Neural cell (in vitro differentiated cells): Measurements from ENCODE around the gene KCTD16. TPM values are rescaled to one million over a fixed set of nuclear protein-coding genes. Genes with fewer than 3 reads are reported as not detected.

Experiments
- H2AFZ ChIP-seq: fragments of 200-600, 300-800 bp; sonication (generic), shearing (Covaris generic); 2 replicates; pipeline ENCODE4 v1.6.0; 2014; ENCODE audit warnings: low read depth, mild to moderate bottlenecking, antibody characterized with exemption, low read length, moderate library complexity
- H3F3A ChIP-seq: fragments of 200-600 bp; shearing (Covaris generic); 2 replicates; pipeline ENCODE4 v1.6.1; 2016; ENCODE audit warnings: mild to moderate bottlenecking, moderate library complexity, mixed read lengths, antibody characterized with exemption, low read length; ENCODE audit not compliant: insufficient read depth, poor library complexity, severe bottlenecking
- H3K27ac ChIP-seq: fragments of 200-600, 300-800 bp; sonication (generic), shearing (Covaris generic); 2 replicates; pipeline ENCODE4 v1.5.1; 2014; ENCODE audit warnings: mild to moderate bottlenecking, low read length, moderate library complexity
- H3K27me3 ChIP-seq: fragments of 300-800, 200-600 bp; sonication (generic), shearing (Covaris generic); 2 replicates; pipeline ENCODE4 v1.6.0; 2014; ENCODE audit warnings: mild to moderate bottlenecking, low read depth, low read length, moderate library complexity; ENCODE audit not compliant: insufficient read depth
- H3K36me3 ChIP-seq: fragments of 300-800, 200-600 bp; sonication (generic), shearing (Covaris generic); 2 replicates; pipeline ENCODE4 v1.5.1; 2014; ENCODE audit warnings: mild to moderate bottlenecking, antibody characterized with exemption, low read length, moderate library complexity; ENCODE audit not compliant: insufficient read depth
- H3K4me2 ChIP-seq: fragments of 300-800, 200-600 bp; sonication (generic), shearing (Covaris generic); 2 replicates; pipeline ENCODE4 v1.6.0; 2014; ENCODE audit warnings: mild to moderate bottlenecking, low read length
- H3K4me3 ChIP-seq: fragments of 300-800, 200-600 bp; sonication (generic), shearing (Covaris generic); 2 replicates; pipeline ENCODE4 v1.5.1; 2014; ENCODE audit warnings: mild to moderate bottlenecking, low read length, moderate library complexity
- H3K79me2 ChIP-seq: fragments of 200-600 bp; shearing (Covaris generic); replicated peaks from 2 replicates; pipeline ENCODE4 v1.6.0; 2014; ENCODE audit warnings: mild to moderate bottlenecking, low read length, moderate library complexity; ENCODE audit not compliant: insufficient read depth
- H3K9ac ChIP-seq: fragments of 300-800, 200-600 bp; sonication (generic), shearing (Covaris generic); 2 replicates; pipeline ENCODE4 v1.6.1; 2016; ENCODE audit warnings: mild to moderate bottlenecking, low read length, mixed read lengths
- H3K9me2 ChIP-seq: fragments of 200-600 bp; shearing (Covaris generic); 2 replicates; pipeline ENCODE4 v1.6.1; 2016; ENCODE audit warnings: mild to moderate bottlenecking, low read length, mixed read lengths; ENCODE audit not compliant: insufficient read depth
- H3K9me3 ChIP-seq: fragments of 200-600, 300-800 bp; sonication (generic), shearing (Covaris generic); 2 replicates; pipeline ENCODE4 v1.6.1; 2016; ENCODE audit warnings: mild to moderate bottlenecking, mixed run types, low read length, moderate library complexity, mixed read lengths
- H4K20me1 ChIP-seq: fragments of 200-600 bp; shearing (Covaris generic); 2 replicates; pipeline ENCODE4 v1.6.1; 2016; ENCODE audit warnings: mild to moderate bottlenecking, mixed run types; ENCODE audit not compliant: insufficient read depth
- CTCF ChIP-seq: fragments of 450-650 bp; IDR thresholded peaks from 2 replicates; pipeline ENCODE4 v1.5.1; 2014; ENCODE audit warnings: antibody characterized with exemption, mild to moderate bottlenecking, moderate library complexity; ENCODE audit not compliant: poor library complexity, severe bottlenecking
- EP300 ChIP-seq: fragments of 450-650 bp; conservative IDR thresholded peaks from 2 replicates; pipeline ENCODE4 v1.6.1; 2014; ENCODE audit warnings: antibody characterized with exemption, mild to moderate bottlenecking, moderate library complexity; ENCODE audit not compliant: poor library complexity, severe bottlenecking
- EZH2 ChIP-seq: fragments of 200-600, 300-800 bp; shearing (Covaris generic), sonication (generic); IDR thresholded peaks from 2 replicates; pipeline ENCODE4 v1.6.1; 2014; ENCODE audit warnings: antibody characterized with exemption, low read length, borderline replicate concordance, mild to moderate bottlenecking; ENCODE audit not compliant: insufficient read depth, poor library complexity, severe bottlenecking
- MXI1 ChIP-seq: fragments of 450-650 bp; conservative IDR thresholded peaks from 2 replicates; pipeline ENCODE4 v1.6.1; 2014; ENCODE audit warnings: antibody characterized with exemption, mild to moderate bottlenecking; ENCODE audit not compliant: poor library complexity, severe bottlenecking
- POLR2AphosphoS5 ChIP-seq: IDR thresholded peaks from 2 replicates; pipeline ENCODE4 v1.6.1; 2012
- RAD21 ChIP-seq: fragments of 450-650 bp; conservative IDR thresholded peaks from 2 replicates; pipeline ENCODE4 v1.6.1; 2014; ENCODE audit warnings: antibody characterized with exemption, mild to moderate bottlenecking, moderate library complexity
- REST ChIP-seq: IDR thresholded peaks from 2 replicates; pipeline ENCODE4 v1.6.1; 2012; ENCODE audit warnings: borderline replicate concordance
- SMC3 ChIP-seq: fragments of 450-650 bp; conservative IDR thresholded peaks from 2 replicates; pipeline ENCODE4 v1.6.1; 2014; ENCODE audit warnings: antibody characterized with exemption, mild to moderate bottlenecking, moderate library complexity; ENCODE audit not compliant: poor library complexity
- TAF1 ChIP-seq: IDR thresholded peaks from 2 replicates; pipeline ENCODE4 v1.6.1; 2012; ENCODE audit warnings: low read depth
- polyA plus RNA-seq: library from polyadenylated mRNA; depleted of rRNA; stranded (reverse); fragments of >200 nt; gene quantifications from 2 replicates; pipeline ENCODE4 v1.2.3, GENCODE V29; 2014

Gene KCTD16
- polyA plus RNA-seq, 1 donor from 2014 or later = 7.1 TPM

- Histone ChIP-seq H3K27ac (no peak overlapping the region), H3K4me3 (no peak overlapping the region), H2AFZ (no peak overlapping the region)
Observed at GRCh38 chr5:144191998-144192397, 21.3 kb downstream of the KCTD16 start.

GRCh38 chr5:144192661-144193060, 22.0 kb downstream of the KCTD16 start:
- H2AFZ ChIP-seq = no peak overlapping the region
- H4K20me1 ChIP-seq = no peaks in the 10 kb centered on the region
- no peaks in the 10 kb centered on the region for H3K27me3 ChIP-seq
- H3K9ac ChIP-seq = no peak overlapping the region
- no peak for TF ChIP-seq EP300
- no peak for TF ChIP-seq MXI1
- TF ChIP-seq TAF1 = no peak
- TF ChIP-seq SMC3 = no peak
- TF ChIP-seq CTCF = no peak
- H3K27ac ChIP-seq = no peak overlapping the region
- no peaks in the 10 kb centered on the region for H3K9me3 ChIP-seq
- H3K36me3 ChIP-seq = no peaks in the 10 kb centered on the region
- no peaks in the 10 kb centered on the region for H3K79me2 ChIP-seq
- H3K4me2 ChIP-seq = no peak overlapping the region
- H3F3A ChIP-seq = no peaks in the 10 kb centered on the region
- H3K4me3 ChIP-seq = no peak overlapping the region
- H3K9me2 ChIP-seq = no peaks in the 10 kb centered on the region

More at GRCh38 chr5:144191998-144192397, 21.3 kb downstream of the KCTD16 start:
- Histone ChIP-seq H3K9me3 (no peaks in the 10 kb centered on the region), H3K9ac (no peak overlapping the region), H3K27me3 (no peaks in the 10 kb centered on the region), H3K9me2 (no peaks in the 10 kb centered on the region), H3K36me3 (no peaks in the 10 kb centered on the region), H3F3A (no peaks in the 10 kb centered on the region), H3K4me2 (no peak overlapping the region), H4K20me1 (no peaks in the 10 kb centered on the region), H3K79me2 (no peaks in the 10 kb centered on the region)
- TF ChIP-seq SMC3 (no peak), RAD21 (peak; percentile 28), EZH2 (no peak), EP300 (no peak), POLR2AphosphoS5 (no peak)

- Histone ChIP-seq H3K36me3 (no peaks in the 10 kb centered on the region), H3K27me3 (no peaks in the 10 kb centered on the region), H3K79me2 (no peaks in the 10 kb centered on the region), H3F3A (no peaks in the 10 kb centered on the region), H3K9ac (no peak overlapping the region), H3K27ac (no peak overlapping the region), H3K9me3 (no peaks in the 10 kb centered on the region), H3K4me2 (no peak overlapping the region), H3K4me3 (no peak overlapping the region), H2AFZ (no peak overlapping the region), H4K20me1 (no peaks in the 10 kb centered on the region), H3K9me2 (no peaks in the 10 kb centered on the region)
- TF ChIP-seq EZH2 (no peak), MXI1 (no peak), CTCF (no peak), TAF1 (no peak), EP300 (no peak), SMC3 (no peak), REST (no peak), POLR2AphosphoS5 (no peak), RAD21 (no peak)
Observed at GRCh38 chr5:144194144-144194543, 23.5 kb downstream of the KCTD16 start.
